Prostate gland (tissue), 2 donors: Measurements from ENCODE around the gene KSR2. TPM values are rescaled to one million over a fixed set of nuclear protein-coding genes. Genes with fewer than 3 reads are reported as not detected.

Source experiments
- DNase-seq: peaks from one replicate; pipeline ENCODE4 v3.0.0-alpha.2; 2019; ENCODE audit warnings: low spot score
- H3K27ac ChIP-seq, 2 donors: fragments of 200-600 bp; sonication (generic); 2 replicates each; pipeline ENCODE4 v1.5.1; 2017 to 2019
- H3K27me3 ChIP-seq: fragments of 200-600 bp; sonication (generic); replicated peaks from 2 replicates; pipeline ENCODE4 v1.5.1; 2019; ENCODE audit not compliant: insufficient read depth
- H3K36me3 ChIP-seq, 2 donors: fragments of 200-600 bp; sonication (generic); 1 replicate in 1 of 2; 2 replicates in 1 of 2; pipeline versions ENCODE4 v1.5.1 to v1.8.1; 2017 to 2019
- H3K4me1 ChIP-seq: fragments of 200-600 bp; sonication (generic); replicated peaks from 2 replicates; pipeline ENCODE4 v1.5.1; 2019
- H3K4me3 ChIP-seq, 2 donors: fragments of 200-600 bp; sonication (generic); 2 replicates each; pipeline ENCODE4 v1.5.1; 2017 to 2019
- H3K9me3 ChIP-seq: fragments of 200-600 bp; sonication (generic); 2 replicates; pipeline ENCODE4 v1.5.1; 2017
- CTCF ChIP-seq, 4 experiments: fragments of 200-600 bp in 2 of 4; fragments of 450-650 bp in 2 of 4; sonication (generic) in 2 of 4; IDR thresholded peaks; 1 replicate in 3 of 4; 2 replicates in 1 of 4; pipeline ENCODE4 v1.5.1; 2016 to 2019; ENCODE audit warnings: antibody characterized with exemption in 4 of 4, mild to moderate bottlenecking in 2 of 4, moderate library complexity in 2 of 4
- POLR2A ChIP-seq: fragments of 450-650 bp; IDR thresholded peaks from one replicate; pipeline ENCODE4 v1.6.1; 2016; ENCODE audit warnings: antibody characterized with exemption, mild to moderate bottlenecking
- POLR2AphosphoS5 ChIP-seq: sonication (generic); formaldehyde crosslinking; IDR thresholded peaks from one replicate; pipeline ENCODE4 v1.6.1; 2017; ENCODE audit warnings: antibody characterized with exemption
- WGBS: methylation state at CpG from one replicate; pipeline ENCODE4 v1.1.5; 2018; 5-methylcytosine and 5-hydroxymethylcytosine counted together
- intact Hi-C: fragments of 100-400 bp; cut with DNase I; formaldehyde crosslinking; loops from one replicate; pipeline ENCODE4 v1.14.2; 2022
- total RNA-seq, 2 donors: library from RNA; depleted of rRNA; stranded (reverse); fragments of >200 nt; gene quantifications; one replicate each; pipeline ENCODE4 v1.1.0, GENCODE V29; 2016

Gene KSR2
- total RNA-seq, 2 donors from 2014 or later: 1.0 to 1.7 TPM

- Histone ChIP-seq H3K4me1 (peaks cover 2% of the 10 kb centered on the region), H3K4me3 (no peak overlapping the region), H3K9me3 (no peaks in the 10 kb centered on the region), H3K27ac (peak overlapping the region; percentile 53 to 64), H3K27me3 (no peaks in the 10 kb centered on the region), H3K36me3 (no peaks in the 10 kb centered on the region)
- TF ChIP-seq CTCF (IDR thresholded peaks at IDR 0.05) (peak in 2 of 4 experiments; percentile 35 to 43), POLR2A (peak; percentile 35), POLR2AphosphoS5 (peak; percentile 33)
- DNase-seq: peak; percentile 79
- intact Hi-C loops: no loop called here
- WGBS: 26% methylated on average over 13 of the region's 13 CpGs
These were observed 283.5 kb downstream of the KSR2 start for GRCh38 chr12:117685110-117685926.

GRCh38 chr12:117684471-117684870 lies 284.3 kb downstream of the KSR2 start:
- Histone ChIP-seq H3K36me3 (no peaks in the 10 kb centered on the region), H3K9me3 (no peaks in the 10 kb centered on the region), H3K27ac (peak overlapping the region; percentile 53 to 64), H3K4me1 (peaks cover 2% of the 10 kb centered on the region), H3K27me3 (no peaks in the 10 kb centered on the region), H3K4me3 (no peak overlapping the region)
- no peak for DNase-seq
- 83% methylated on average over 6 of the region's 6 CpGs for WGBS
- intact Hi-C loops: no loop called here
- TF ChIP-seq POLR2AphosphoS5 (no peak), POLR2A (no peak)

- no peaks in the 10 kb centered on the region for H3K36me3 ChIP-seq
- H3K27ac ChIP-seq: no peak overlapping the region
- intact Hi-C loops: no loop called here
- TF ChIP-seq POLR2A: no peak
- no peak for TF ChIP-seq CTCF (IDR thresholded peaks at IDR 0.05)
- no peak for TF ChIP-seq POLR2AphosphoS5
- H3K4me1 ChIP-seq: peaks cover 2% of the 10 kb centered on the region
- peaks cover 2% of the 10 kb centered on the region for H3K27me3 ChIP-seq
- no peak for DNase-seq
- no peak overlapping the region for H3K4me3 ChIP-seq
- no peaks in the 10 kb centered on the region for H3K9me3 ChIP-seq
- WGBS: 68% methylated on average over 3 of the region's 3 CpGs
These were observed 288.5 kb downstream of the KSR2 start for GRCh38 chr12:117680312-117680711.

GRCh38 chr12:117679776-117680175 lies 289.0 kb downstream of the KSR2 start:
- no peak overlapping the region for H3K27ac ChIP-seq
- intact Hi-C loops: no loop called here
- no peaks in the 10 kb centered on the region for H3K36me3 ChIP-seq
- no peak for TF ChIP-seq POLR2AphosphoS5
- TF ChIP-seq POLR2A: no peak
- TF ChIP-seq CTCF (IDR thresholded peaks at IDR 0.05): no peak
- no peak for DNase-seq
- no peaks in the 10 kb centered on the region for H3K9me3 ChIP-seq
- H3K4me3 ChIP-seq: no peak overlapping the region
- H3K4me1 ChIP-seq: peaks cover under 1% of the 10 kb centered on the region
- H3K27me3 ChIP-seq: peaks cover 2% of the 10 kb centered on the region

GRCh38 chr12:117674763-117675162 lies 294.0 kb downstream of the KSR2 start:
- DNase-seq: no peak
- TF ChIP-seq POLR2A (no peak), POLR2AphosphoS5 (no peak), CTCF (IDR thresholded peaks at IDR 0.05) (no peak)
- 92% methylated on average over 1 of the region's 1 CpG for WGBS
- Histone ChIP-seq H3K36me3 (no peaks in the 10 kb centered on the region), H3K9me3 (no peaks in the 10 kb centered on the region), H3K27ac (no peak overlapping the region), H3K4me3 (no peak overlapping the region), H3K4me1 (no peaks in the 10 kb centered on the region), H3K27me3 (peaks cover 4% of the 10 kb centered on the region)
- intact Hi-C loops: no loop called here
